ENCODE measurements around the gene FHIT. TPM values are rescaled to one million over a fixed set of nuclear protein-coding genes. Genes with fewer than 3 reads are reported as not detected.

FHIT gene
- total RNA-seq, 4 donors from 2014 or later = 4.6 to 6.1 (median 5.7) TPM

GRCh38 chr3:60238550-60238949 is 1012.7 kb downstream of the FHIT start:
- no peaks in the 10 kb centered on the region for H3K9me3 ChIP-seq

GRCh38 chr3:60229502-60229901 is 1021.8 kb downstream of the FHIT start:
- H3K27ac ChIP-seq (replicated peaks in 1 of 4) = no peak overlapping the region
- H3K27me3 ChIP-seq = no peaks in the 10 kb centered on the region
- H3K4me1 ChIP-seq = peaks cover 0 to 7% (median 0%) of the 10 kb centered on the region in 4 donors
- no peaks in the 10 kb centered on the region for H3K36me3 ChIP-seq
- DNase-seq (ENCODE audit: extremely low spot score) = no peak
- WGBS = 94% methylated on average over 2 of the region's 2 CpGs
- H3K9me3 ChIP-seq = no peaks in the 10 kb centered on the region
- no peak for TF ChIP-seq POLR2AphosphoS5 (IDR thresholded peaks at IDR 0.05)
- H3K4me3 ChIP-seq = no peak overlapping the region
- intact Hi-C loops (cut with DNase I) = no loop called here

More at GRCh38 chr3:60238550-60238949, 1012.7 kb downstream of the FHIT start:
- no peaks in the 10 kb centered on the region for H3K27me3 ChIP-seq
- H3K4me3 ChIP-seq = no peak overlapping the region
- WGBS = 82% methylated on average over 2 of the region's 2 CpGs
- H3K27ac ChIP-seq (replicated peaks in 1 of 4) = no peak overlapping the region
- no peak for TF ChIP-seq EP300 (IDR thresholded peaks at IDR 0.05)
- TF ChIP-seq POLR2AphosphoS5 (IDR thresholded peaks at IDR 0.05) = no peak
- TF ChIP-seq CTCF (IDR thresholded peaks at IDR 0.05) = no peak
- no peak for TF ChIP-seq POLR2A (IDR thresholded peaks at IDR 0.05; ENCODE audit: low read depth)
- no peaks in the 10 kb centered on the region for H3K36me3 ChIP-seq
- intact Hi-C loops (cut with DNase I) = no loop called here
- no peak for DNase-seq (ENCODE audit: extremely low spot score)
- no peaks in the 10 kb centered on the region for H3K4me1 ChIP-seq

GRCh38 chr3:60228823-60229222 is 1022.4 kb downstream of the FHIT start:
- 89% methylated on average over 4 of the region's 4 CpGs for WGBS
- Histone ChIP-seq H3K9me3 (no peaks in the 10 kb centered on the region), H3K4me3 (no peak overlapping the region), H3K27ac (replicated peaks in 1 of 4) (no peak overlapping the region), H3K4me1 (peaks cover 0 to 7% (median 0%) of the 10 kb centered on the region in 4 donors), H3K27me3 (no peaks in the 10 kb centered on the region), H3K36me3 (no peaks in the 10 kb centered on the region)
- no peak for DNase-seq (ENCODE audit: extremely low spot score)
- TF ChIP-seq POLR2AphosphoS5 (IDR thresholded peaks at IDR 0.05) = no peak
- TF ChIP-seq CTCF (IDR thresholded peaks at IDR 0.05) = no peak
- no peak for TF ChIP-seq EP300 (IDR thresholded peaks at IDR 0.05)
- intact Hi-C loops (cut with DNase I) = no loop called here

- intact Hi-C loops (cut with DNase I) = no loop called here
- TF ChIP-seq EP300 (IDR thresholded peaks at IDR 0.05) = no peak
- TF ChIP-seq CTCF (IDR thresholded peaks at IDR 0.05) = no peak
- no peak for TF ChIP-seq POLR2A (IDR thresholded peaks at IDR 0.05; ENCODE audit: low read depth)
- TF ChIP-seq POLR2AphosphoS5 (IDR thresholded peaks at IDR 0.05) = no peak
- no peak for DNase-seq (ENCODE audit: extremely low spot score)
- Histone ChIP-seq H3K27me3 (no peaks in the 10 kb centered on the region), H3K4me1 (peaks cover 0 to 7% (median 0%) of the 10 kb centered on the region in 4 donors), H3K9me3 (no peaks in the 10 kb centered on the region), H3K27ac (replicated peaks in 1 of 4) (no peak overlapping the region), H3K4me3 (no peak overlapping the region), H3K36me3 (no peaks in the 10 kb centered on the region)
- WGBS = 43% methylated on average over 2 of the region's 2 CpGs
Observed at GRCh38 chr3:60226912-60227311, 1024.3 kb downstream of the FHIT start.

GRCh38 chr3:60225848-60226247 is 1025.4 kb downstream of the FHIT start:
- TF ChIP-seq EP300 (IDR thresholded peaks at IDR 0.05) (no peak), POLR2A (IDR thresholded peaks at IDR 0.05; ENCODE audit: low read depth) (no peak), POLR2AphosphoS5 (IDR thresholded peaks at IDR 0.05) (no peak), CTCF (IDR thresholded peaks at IDR 0.05) (no peak)
- intact Hi-C loops (cut with DNase I) = no loop called here
- Histone ChIP-seq H3K9me3 (no peaks in the 10 kb centered on the region), H3K4me3 (no peak overlapping the region), H3K27me3 (no peaks in the 10 kb centered on the region), H3K27ac (replicated peaks in 1 of 4) (no peak overlapping the region), H3K36me3 (no peaks in the 10 kb centered on the region), H3K4me1 (peaks cover 0 to 7% (median 0%) of the 10 kb centered on the region in 4 donors)
- DNase-seq (ENCODE audit: extremely low spot score) = no peak
- 96% methylated on average over 3 of the region's 3 CpGs for WGBS

All from esophagus muscularis mucosa (tissue), 4 donors.